HG02623 (cell line): Measurements from ENCODE around the gene CKLF.
"Not testable (repeated sequence)": the region's sequence is repeated elsewhere in the genome, so short reads cannot be mapped to it uniquely, and the experiment has no call there.

Source experiments
- ATAC-seq: cut with Tn5 transposase; IDR thresholded peaks from one replicate; pipeline ENCODE4 v1.9.1; 2021; ENCODE audit warnings: moderate library complexity; ENCODE audit not compliant: unreplicated experiment

Gene CKLF

GRCh38 chr16:66592241-66592640 lies 39.9 kb downstream of the CKLF start:
- ATAC-seq: no peak

DNA sequence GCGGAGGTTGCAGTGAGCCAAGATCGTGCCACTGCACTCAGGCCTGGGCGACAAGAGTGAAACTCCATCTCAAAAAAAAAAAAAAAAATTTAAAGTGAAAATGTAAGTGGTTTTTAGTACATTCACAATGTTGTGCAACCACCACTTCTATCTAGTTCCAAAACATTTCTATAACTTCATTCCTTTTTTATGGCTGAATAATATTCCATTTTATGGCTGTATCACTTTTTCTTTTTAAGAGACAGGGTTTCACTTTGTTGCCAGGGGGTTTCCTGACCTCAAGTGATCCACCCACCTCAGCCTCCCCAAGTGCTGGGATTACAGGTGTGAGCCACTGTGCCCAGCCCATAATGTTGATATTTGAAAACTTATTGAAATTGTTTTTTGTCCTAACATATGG lies 40.4 kb downstream of the CKLF start:
- ATAC-seq: no peak

DNA sequence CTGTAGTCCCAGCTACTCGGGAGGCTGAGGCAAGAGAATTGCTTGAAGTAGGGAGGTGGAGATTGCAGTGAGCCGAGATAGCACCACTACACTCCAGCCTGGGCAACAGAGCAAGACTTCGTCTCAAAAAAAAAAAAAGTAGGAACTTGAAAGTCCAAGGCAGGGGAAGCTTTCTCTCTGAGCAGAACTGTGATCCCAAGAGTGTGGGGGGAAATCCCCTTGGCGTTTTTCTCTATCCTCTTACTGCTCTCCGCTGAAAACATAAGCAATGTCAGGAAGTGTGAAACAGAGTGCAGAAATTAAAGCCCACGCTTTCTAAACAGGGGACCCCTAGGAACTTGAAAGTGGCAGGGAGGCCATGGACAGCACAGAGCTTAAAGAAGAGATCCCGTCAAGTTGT lies 42.4 kb downstream of the CKLF start:
- ATAC-seq: no peak

DNA sequence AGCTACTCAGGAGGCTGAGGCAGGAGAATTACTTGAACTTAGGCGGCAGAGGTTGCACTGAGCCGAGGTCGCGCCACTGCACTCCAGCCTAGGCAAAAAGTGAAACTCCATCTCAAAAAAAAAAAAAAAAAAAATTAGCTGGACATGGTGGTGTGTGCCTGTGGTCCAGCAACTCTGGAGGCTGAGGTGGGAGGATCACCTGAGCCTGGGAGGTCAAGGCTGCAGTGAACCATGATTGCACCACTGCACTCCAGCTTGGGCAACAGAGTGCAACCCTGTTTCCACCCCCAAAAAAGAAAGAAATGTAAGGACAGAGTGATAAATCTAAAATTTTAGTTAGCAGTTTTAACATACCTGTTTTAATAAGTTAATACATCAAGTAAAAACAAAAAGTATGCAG lies 44.2 kb downstream of the CKLF start:
- ATAC-seq: not testable (repeated sequence)

DNA sequence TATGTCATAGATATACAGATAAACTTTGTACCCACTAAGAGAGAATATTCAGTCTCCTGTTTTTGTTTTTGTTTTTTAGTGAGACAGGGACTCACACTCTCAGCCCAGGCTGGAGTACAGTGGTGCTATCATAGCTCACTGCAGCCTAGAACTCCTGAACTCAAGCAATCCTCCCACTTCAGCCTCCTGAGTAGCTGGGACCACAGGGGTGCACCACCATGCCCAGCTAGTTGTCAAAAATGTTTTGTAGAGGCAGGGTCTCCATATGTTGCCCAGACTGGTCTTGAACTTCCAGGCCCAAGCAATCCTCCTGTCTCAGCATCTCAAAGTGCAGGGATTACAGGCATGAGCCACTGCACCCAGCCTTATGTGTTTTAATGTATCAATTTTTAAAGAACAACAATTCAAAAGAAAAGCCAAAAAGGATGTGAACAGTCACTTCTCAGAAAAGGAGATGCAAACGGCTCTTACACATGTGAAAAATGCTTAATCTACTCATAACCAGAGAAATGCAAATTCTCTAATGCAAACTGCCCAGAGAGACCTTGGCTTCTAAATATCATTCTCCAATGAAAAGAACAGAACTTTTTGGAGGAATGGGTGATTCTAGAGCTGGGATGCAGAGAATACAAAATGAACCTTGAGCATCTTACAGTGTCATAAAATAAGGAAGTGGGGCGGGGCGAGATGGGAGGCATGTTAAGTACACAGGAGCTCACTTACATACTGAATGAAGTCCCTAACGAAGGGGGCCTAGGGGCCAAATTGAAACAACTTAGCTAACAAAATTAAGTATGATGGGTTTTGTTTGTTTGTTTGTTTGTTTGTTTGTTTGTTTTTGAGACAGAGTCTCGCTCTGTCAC lies 44.8 kb downstream of the CKLF start:
- ATAC-seq: no peak

DNA sequence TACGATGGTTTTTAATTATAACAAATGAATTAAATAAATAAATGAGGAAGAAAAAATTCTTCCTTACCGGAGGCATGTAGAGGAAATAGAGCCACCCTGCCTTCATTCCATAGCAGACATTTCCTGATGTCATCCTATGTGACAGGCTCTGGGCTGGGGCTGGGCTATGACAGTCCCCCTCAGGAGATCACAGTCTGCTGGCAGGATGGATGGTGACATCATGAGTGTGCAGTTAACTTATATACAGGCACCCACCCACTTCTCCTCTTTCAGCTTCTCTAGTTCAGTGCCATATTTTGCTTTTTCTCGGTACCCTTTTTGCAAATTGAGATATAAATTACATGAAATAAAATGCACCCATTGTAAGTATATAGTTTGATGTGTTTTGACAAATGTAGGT lies 45.7 kb downstream of the CKLF start:
- ATAC-seq: no peak

- ATAC-seq: no peak
These were observed 47.4 kb downstream of the CKLF start for GRCh38 chr16:66599726-66600125.

DNA sequence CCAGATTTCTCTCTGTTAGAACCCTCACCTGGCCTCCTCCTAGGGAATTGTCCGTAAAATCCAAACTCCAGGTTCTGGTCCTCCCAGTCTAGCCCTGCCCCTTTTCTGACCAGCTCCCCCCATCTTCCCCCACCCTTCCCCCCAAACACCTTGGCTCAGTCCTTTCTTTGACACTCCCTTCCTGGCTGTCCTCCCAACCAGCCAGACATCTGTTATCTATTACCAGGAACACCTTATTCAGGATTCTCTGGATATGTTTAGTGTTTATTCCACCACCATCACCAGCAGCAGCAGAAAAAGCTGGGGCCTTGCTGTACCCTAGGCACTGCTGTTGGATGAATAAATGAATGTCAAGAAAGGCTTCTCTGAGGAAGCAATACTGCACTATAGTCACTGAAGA lies 48.1 kb downstream of the CKLF start:
- no peak for ATAC-seq

- no peak for ATAC-seq
These were observed 49.1 kb downstream of the CKLF start for GRCh38 chr16:66601471-66601870.

DNA sequence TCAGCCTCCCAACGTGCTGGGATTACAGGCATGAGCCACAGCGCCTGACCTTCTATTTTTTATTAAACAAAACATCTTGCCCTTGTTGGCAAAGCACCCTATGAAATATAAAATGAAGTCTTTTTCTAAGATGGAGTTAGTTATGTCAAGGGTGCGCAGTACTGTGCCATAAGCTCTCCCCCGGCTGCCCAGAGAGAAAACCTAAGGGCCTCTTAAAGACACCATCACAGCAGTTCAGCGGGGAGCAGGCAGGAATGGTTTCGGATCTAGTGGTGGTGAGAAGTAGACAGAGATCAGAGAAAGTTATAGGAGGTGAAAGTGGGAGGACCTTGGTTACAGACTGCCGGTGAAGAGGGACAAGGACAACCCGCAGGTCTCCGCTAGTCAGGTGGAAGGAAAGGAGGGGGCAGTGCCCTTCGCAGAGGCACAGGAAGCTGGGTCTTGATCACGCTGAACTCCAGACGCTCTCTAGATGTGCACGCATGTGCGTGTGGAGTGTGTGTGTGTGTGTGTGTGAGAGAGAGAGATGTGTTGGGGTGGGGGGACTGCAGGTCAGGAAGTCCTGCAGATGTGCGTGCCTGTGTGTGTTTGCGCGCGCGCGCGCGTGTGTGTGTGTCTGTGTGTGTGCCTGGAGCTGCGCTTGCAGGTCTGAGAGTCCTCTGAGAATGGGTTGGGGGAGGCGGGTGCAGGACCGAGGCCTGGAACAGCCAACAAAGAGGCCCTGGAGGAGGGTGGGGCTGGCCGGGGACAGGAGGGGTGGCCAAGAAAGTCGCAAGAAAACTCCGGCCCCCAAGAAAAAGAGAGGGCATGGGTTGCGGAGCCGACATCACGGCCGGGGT lies 51.4 kb downstream of the CKLF start:
- no peak for ATAC-seq

DNA sequence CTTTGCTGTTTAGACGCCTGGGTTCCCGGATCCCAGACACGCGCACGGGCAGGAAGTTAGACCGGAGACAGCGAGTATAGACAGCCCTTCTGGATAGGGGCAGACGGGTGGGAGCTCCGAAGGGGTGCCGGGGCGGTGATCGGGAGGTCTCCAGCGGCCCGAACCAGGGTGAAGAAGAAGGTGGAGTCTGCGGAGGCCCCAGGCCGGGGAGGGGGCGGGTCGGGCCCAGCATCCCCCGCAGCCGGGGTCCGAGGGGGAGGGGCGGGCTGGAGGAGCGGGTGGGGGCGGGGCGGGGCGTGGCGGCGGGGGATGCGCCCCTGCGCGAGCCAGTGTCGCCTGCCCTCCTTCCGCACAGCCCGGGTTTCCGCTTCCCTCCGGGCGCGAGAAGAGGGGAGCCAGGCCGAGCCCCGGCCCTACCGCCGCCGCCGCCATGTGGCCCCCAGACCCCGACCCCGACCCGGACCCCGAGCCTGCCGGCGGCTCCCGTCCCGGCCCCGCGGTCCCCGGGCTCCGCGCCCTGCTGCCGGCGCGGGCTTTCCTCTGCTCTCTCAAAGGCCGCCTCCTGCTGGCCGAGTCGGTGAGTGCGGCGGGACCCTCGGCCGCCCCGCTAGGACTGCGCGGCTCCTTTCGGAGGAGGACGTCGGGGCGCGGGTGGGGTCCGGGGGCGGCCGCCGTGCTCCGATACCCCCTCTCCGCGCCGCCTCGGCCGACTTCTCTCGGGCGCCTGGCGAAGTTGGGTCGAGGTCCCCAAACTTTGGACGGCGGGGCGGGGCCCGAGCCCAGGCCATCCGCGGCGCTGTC lies 52.2 kb downstream of the CKLF start, which contains the start of gene CMTM3:
CMTM3 (plus strand) TSS at position 329 of the 801 bp plus-strand sequence; CDS start at position 431, 102 bp downstream.
- peak; percentile 47 for ATAC-seq

DNA sequence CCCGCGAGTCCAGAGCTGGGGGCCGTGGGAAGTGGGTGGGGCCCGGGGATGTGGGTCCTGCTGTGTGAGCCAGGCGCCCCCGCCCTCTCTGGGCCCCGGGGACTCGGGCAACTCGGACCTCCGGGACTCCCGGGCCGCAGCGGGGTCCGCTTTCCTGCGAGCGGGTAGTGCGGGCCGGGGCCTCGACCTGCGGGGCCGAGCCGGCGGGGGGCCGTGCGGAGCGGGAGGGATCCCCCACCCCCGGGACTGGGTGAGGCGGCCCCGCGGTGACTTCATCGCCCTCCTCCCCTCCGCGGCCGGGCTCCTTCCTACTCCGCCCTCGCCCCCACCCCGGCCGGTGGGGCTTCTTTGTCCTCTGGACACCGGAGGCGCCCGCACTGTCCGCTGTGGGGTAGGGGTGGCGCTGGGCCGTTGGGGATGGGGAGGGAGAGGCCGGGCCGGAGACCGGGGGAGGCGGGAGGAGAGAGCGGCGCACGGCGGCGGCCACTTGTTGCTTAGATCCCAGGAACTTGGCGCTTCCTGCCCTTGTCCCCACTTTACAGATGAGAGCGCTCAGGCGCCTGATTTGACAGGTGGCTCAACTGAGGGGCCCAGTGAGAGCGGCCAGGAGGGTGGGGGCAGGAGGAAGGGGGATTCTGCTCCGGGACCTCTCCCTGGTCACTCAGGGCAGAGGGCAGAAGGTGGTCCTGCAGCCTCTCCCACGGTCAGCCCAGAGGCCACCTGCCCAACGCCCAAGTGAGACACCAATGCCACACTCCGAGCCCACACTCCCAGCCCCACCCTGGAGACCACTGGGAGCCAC lies 53.0 kb downstream of the CKLF start:
- ATAC-seq: peak; percentile 9

GRCh38 chr16:66605979-66606751 lies 53.8 kb downstream of the CKLF start:
- ATAC-seq: no peak

DNA sequence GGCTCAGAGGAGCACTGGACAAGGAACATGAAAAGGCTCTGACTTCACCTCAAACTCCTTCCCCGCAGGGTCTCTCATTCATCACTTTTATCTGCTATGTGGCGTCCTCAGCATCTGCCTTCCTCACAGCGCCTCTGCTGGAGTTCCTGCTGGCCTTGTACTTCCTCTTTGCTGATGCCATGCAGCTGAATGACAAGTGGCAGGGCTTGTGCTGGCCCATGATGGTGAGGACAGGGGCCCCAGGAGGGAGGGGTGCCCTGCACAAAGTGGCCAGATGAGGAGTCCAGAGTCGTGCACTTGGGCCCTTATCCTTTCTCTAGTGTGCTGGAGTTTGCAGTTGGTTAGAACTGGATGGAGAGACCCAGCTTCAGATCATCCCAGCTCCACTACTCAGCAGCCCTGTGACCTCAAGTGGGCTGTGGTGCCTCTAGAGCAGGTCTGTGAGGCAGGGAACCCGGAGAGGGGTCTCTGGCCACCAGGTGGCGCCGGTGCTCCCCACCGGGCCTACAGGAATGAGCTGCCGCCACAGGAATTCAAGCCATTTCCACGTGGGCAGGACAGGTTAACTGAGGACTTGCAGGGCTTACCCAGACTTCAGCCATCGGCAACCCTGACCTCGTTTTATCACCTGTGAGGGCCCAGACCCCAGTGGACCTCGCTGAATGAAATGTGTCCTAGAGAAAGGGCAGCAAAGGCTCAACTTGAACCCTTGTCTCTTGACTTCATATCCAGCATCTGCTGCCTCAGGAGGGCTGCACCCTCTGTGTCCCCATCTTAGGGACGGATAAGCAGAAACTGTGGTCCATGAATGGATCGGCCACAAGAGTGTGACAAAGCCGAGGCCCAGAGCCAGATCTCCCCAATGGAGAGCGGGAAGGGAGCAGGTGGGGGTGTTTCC lies 56.1 kb downstream of the CKLF start:
- ATAC-seq: peak; percentile 33

DNA sequence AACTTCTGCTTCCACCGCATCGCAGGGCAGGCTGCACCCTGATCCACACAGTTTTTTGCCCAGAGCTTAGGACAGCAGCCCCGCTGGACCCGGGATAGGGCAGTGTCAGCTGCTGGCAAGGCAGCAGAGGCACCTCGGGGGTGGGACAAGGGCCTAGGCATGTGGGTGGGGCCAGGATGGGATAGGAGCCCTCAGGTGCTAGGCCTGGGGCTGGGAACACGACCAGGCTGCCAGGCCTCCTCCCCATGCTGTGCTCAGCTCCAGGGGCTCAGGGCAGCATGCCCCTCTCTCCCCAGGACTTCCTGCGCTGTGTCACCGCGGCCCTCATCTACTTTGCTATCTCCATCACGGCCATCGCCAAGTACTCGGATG lies 56.7 kb downstream of the CKLF start:
- no peak for ATAC-seq

GRCh38 chr16:66610111-66610820 lies 57.9 kb downstream of the CKLF start:
- no peak for ATAC-seq

DNA sequence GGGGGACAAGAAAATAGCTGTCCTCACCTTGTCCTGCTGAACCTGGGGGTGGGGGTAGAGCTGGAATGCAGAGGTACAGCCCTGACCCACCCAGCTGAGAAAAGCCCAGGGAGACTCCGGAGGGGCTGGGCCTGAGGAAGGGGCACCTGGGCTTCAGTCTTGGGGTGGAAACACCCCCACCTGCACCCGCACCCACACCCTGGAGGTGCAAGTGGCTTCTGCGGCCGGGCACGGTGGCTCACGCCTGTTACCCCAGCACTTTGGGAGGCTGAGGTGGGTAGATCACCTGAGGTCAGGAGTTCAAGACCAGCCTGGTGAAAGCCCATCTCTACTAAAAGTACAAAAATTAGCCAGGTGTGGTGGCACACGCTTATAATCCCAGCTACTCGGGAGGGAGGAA lies 59.5 kb downstream of the CKLF start:
- not testable (repeated sequence) for ATAC-seq

DNA sequence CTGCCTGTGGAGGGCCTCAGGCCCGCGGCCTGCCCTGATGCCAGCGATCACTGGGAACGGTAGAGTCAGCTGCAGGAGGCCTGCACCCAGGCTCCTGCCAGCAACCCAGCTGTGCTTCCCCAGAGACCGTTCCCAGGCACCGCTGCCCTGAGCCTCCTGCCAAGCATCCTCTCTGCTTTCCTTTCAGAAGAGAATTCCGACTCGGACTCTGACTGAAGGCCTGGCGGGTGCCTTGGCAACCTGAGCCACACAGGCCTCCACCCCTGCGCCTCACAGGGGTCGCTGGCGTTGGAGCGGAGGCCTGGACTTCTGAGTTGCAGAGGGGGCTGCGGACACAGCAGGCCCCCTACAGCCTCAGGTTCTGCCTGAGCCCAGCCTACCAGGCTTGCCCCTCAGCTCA lies 60.0 kb downstream of the CKLF start:
- ATAC-seq: no peak
